GM19240 (cell line): ENCODE results near the gene STEAP1B.
"Not testable (repeated sequence)": the region's sequence is repeated elsewhere in the genome, so short reads cannot be mapped to it uniquely, and the experiment has no call there.

Source experiments
- DNase-seq: peaks from one replicate; pipeline ENCODE4 v3.0.0; 2011; ENCODE audit warnings: low spot score; ENCODE audit not compliant: insufficient read length

The STEAP1B gene

GRCh38 chr7:22457471-22457870, 42.5 kb downstream of the STEAP1B start:
- DNase-seq: no peak

- no peak for DNase-seq
Observed at GRCh38 chr7:22454446-22454845, 45.5 kb downstream of the STEAP1B start.

- DNase-seq: no peak
Observed at GRCh38 chr7:22452960-22453558, 46.9 kb downstream of the STEAP1B start.

- DNase-seq: no peak
Observed at GRCh38 chr7:22452142-22452959, 47.6 kb downstream of the STEAP1B start.

- not testable (repeated sequence) for DNase-seq
Observed at GRCh38 chr7:22450013-22450412, 50.0 kb downstream of the STEAP1B start.

- DNase-seq: no peak
Observed at GRCh38 chr7:22447762-22448161, 52.2 kb downstream of the STEAP1B start.

- no peak for DNase-seq
Observed at GRCh38 chr7:22447008-22447407, 53.0 kb downstream of the STEAP1B start.

GRCh38 chr7:22445853-22446252, 54.1 kb downstream of the STEAP1B start:
- DNase-seq: no peak

GRCh38 chr7:22445140-22445743, 54.7 kb downstream of the STEAP1B start:
- no peak for DNase-seq

GRCh38 chr7:22444181-22444971, 55.6 kb downstream of the STEAP1B start:
- DNase-seq: no peak

GRCh38 chr7:22443370-22444180, 56.4 kb downstream of the STEAP1B start:
- DNase-seq: no peak

- no peak for DNase-seq
Observed at GRCh38 chr7:22442882-22443369, 57.1 kb downstream of the STEAP1B start.

- DNase-seq: no peak
Observed at GRCh38 chr7:22442187-22442881, 57.7 kb downstream of the STEAP1B start.

- no peak for DNase-seq
Observed at GRCh38 chr7:22441157-22441556, 58.8 kb downstream of the STEAP1B start.

- DNase-seq: no peak
Observed at GRCh38 chr7:22438994-22439393, 61.0 kb downstream of the STEAP1B start.

GRCh38 chr7:22436552-22436951, 63.4 kb downstream of the STEAP1B start:
- not testable (repeated sequence) for DNase-seq

GRCh38 chr7:22435720-22436119, 64.3 kb downstream of the STEAP1B start:
- no peak for DNase-seq

GRCh38 chr7:22435105-22435504, 64.9 kb downstream of the STEAP1B start:
- DNase-seq: no peak

- DNase-seq: no peak
Observed at GRCh38 chr7:22433710-22434460, 66.1 kb downstream of the STEAP1B start.
